IMR-90 (cell line): ENCODE data around the gene TAC4. TPM values are rescaled to one million over a fixed set of nuclear protein-coding genes. Genes with fewer than 3 reads are reported as not detected.

ENCODE experiments used
- ATAC-seq: fragments of 200-7000 bp; cut with Tn5 transposase; 2 replicates; pipeline ENCODE4 v1.9.1; 2020; ENCODE audit warnings: low read depth, mild to moderate bottlenecking, moderate library complexity
- BruUV-seq: library from RNA; stranded (reverse); fragments of 400-500 nt; replicated peaks from 2 replicates; lab custom pipeline; 2021; lab: Mats Ljungman, UMichigan
- CTCF ChIA-PET: fragments of 300-600 bp; formaldehyde crosslinking; extraction: SDS; loops from one replicate; lab custom pipeline; 2021; ENCODE audit warnings: antibody characterized with exemption; lab: Yijun Ruan, JAX
- POLR2A ChIA-PET: fragments of 300-600 bp; sonication (Branson Sonifier 250); formaldehyde crosslinking; loops from one replicate; lab custom pipeline; 2022; ENCODE audit warnings: antibody characterized with exemption; ENCODE audit not compliant: unreplicated experiment; lab: Charles Lee
- DNase-seq: peaks from one replicate; pipeline ENCODE4 v3.0.0; 2013
- H2AFZ ChIP-seq: replicated peaks from 2 replicates; pipeline ENCODE3; 2013; ENCODE audit warnings: low read length, mild to moderate bottlenecking; ENCODE audit not compliant: poor library complexity
- H2AK5ac ChIP-seq: 2 replicates; pipeline ENCODE4 v1.6.1; 2013; ENCODE audit warnings: low read depth, low read length, inconsistent platforms
- H2AK9ac ChIP-seq: replicated peaks from 2 replicates; pipeline ENCODE3; 2013; ENCODE audit warnings: mild to moderate bottlenecking, low read depth, low read length, moderate library complexity; ENCODE audit not compliant: poor library complexity
- H2BK120ac ChIP-seq: 2 replicates; pipeline ENCODE4 v1.6.1; 2013; ENCODE audit warnings: low read depth, low read length, inconsistent platforms
- H2BK15ac ChIP-seq: 3 replicates; pipeline ENCODE4 v1.6.1; 2013; ENCODE audit warnings: low read depth, low read length, inconsistent platforms
- H2BK20ac ChIP-seq: 2 replicates; pipeline ENCODE4 v1.6.1; 2013; ENCODE audit warnings: low read depth, mild to moderate bottlenecking, inconsistent platforms, low read length, moderate library complexity
- H2BK5ac ChIP-seq: 2 replicates; pipeline ENCODE4 v1.6.1; 2013; ENCODE audit warnings: mild to moderate bottlenecking, low read depth, low read length, inconsistent platforms; ENCODE audit not compliant: poor library complexity, severe bottlenecking
- H3K14ac ChIP-seq: replicated peaks from 2 replicates; pipeline ENCODE4 v1.6.1; 2013; ENCODE audit warnings: low read depth, low read length, inconsistent platforms
- H3K18ac ChIP-seq: 2 replicates; pipeline ENCODE4 v1.6.1; 2013; ENCODE audit warnings: low read depth, low read length, control low read depth
- H3K23ac ChIP-seq: 2 replicates; pipeline ENCODE4 v1.6.1; 2013; ENCODE audit warnings: low read depth, low read length, inconsistent platforms
- H3K27ac ChIP-seq: 2 replicates; pipeline ENCODE4 v1.5.1; 2013; ENCODE audit warnings: mild to moderate bottlenecking, control low read depth, low read length; ENCODE audit not compliant: insufficient read depth
- H3K27me3 ChIP-seq: 2 replicates; pipeline ENCODE4 v1.6.1; 2013; ENCODE audit warnings: low read length; ENCODE audit not compliant: control insufficient read depth, insufficient read depth
- H3K36me3 ChIP-seq: 2 replicates; pipeline ENCODE4 v1.6.1; 2013; ENCODE audit warnings: low read length, mixed read lengths; ENCODE audit not compliant: control insufficient read depth, insufficient read depth
- H3K4ac ChIP-seq: 2 replicates; pipeline ENCODE4 v1.6.1; 2013; ENCODE audit warnings: low read depth, low read length, inconsistent platforms
- H3K4me1 ChIP-seq: 2 replicates; pipeline ENCODE4 v1.6.1; 2013; ENCODE audit warnings: low read length, mixed read lengths; ENCODE audit not compliant: control insufficient read depth, insufficient read depth
- H3K4me2 ChIP-seq: 2 replicates; pipeline ENCODE4 v1.6.1; 2013; ENCODE audit warnings: low read depth, mild to moderate bottlenecking, control low read depth, low read length, moderate library complexity
- H3K4me3 ChIP-seq: 2 replicates; pipeline ENCODE4 v1.5.1; 2013; ENCODE audit warnings: low read depth, mild to moderate bottlenecking, control low read depth, low read length, moderate library complexity; ENCODE audit not compliant: insufficient read depth
- H3K56ac ChIP-seq: 2 replicates; pipeline ENCODE4 v1.6.1; 2013; ENCODE audit warnings: low read length, inconsistent platforms; ENCODE audit not compliant: insufficient read depth; ENCODE audit errors: extremely low read depth
- H3K79me1 ChIP-seq, 2 experiments: 2 replicates each; pipeline ENCODE4 v1.6.1; 2013; ENCODE audit warnings: low read length in 2 of 2, inconsistent platforms in 1 of 2, low read depth in 1 of 2
- H3K9ac ChIP-seq: 2 replicates; pipeline ENCODE4 v1.6.1; 2013; ENCODE audit warnings: low read depth, low read length, control low read depth
- H3K9me1 ChIP-seq: 2 replicates; pipeline ENCODE4 v1.6.1; 2013; ENCODE audit warnings: low read length, inconsistent platforms; ENCODE audit not compliant: insufficient read depth
- H3K9me3 ChIP-seq: 2 replicates; pipeline ENCODE4 v1.6.1; 2013; ENCODE audit warnings: low read length; ENCODE audit not compliant: control insufficient read depth, insufficient read depth
- H4K20me1 ChIP-seq: 2 replicates; pipeline ENCODE4 v1.6.1; 2013; ENCODE audit warnings: low read length, inconsistent platforms; ENCODE audit not compliant: insufficient read depth
- H4K5ac ChIP-seq: 2 replicates; pipeline ENCODE4 v1.6.1; 2013; ENCODE audit warnings: mild to moderate bottlenecking, low read depth, low read length, control low read depth
- H4K8ac ChIP-seq, 2 experiments: 2 replicates each; pipeline ENCODE4 v1.6.1; 2013; ENCODE audit warnings: low read depth in 2 of 2, low read length in 2 of 2, control low read depth in 1 of 2, inconsistent platforms in 1 of 2
- H4K91ac ChIP-seq: 2 replicates; pipeline ENCODE4 v1.6.1; 2013; ENCODE audit warnings: low read depth, low read length, inconsistent platforms; ENCODE audit not compliant: insufficient read depth
- BHLHE40 ChIP-seq: fragments of 150-350 bp; IDR thresholded peaks from 2 replicates; pipeline ENCODE4 v1.6.1; 2016; ENCODE audit warnings: mild to moderate bottlenecking, low read depth, low read length
- CTCF ChIP-seq: conservative IDR thresholded peaks from 2 replicates; pipeline ENCODE4 v1.5.1; 2012; ENCODE audit warnings: mild to moderate bottlenecking, low read depth, low read length, improper control_type of control experiment
- FOS ChIP-seq: fragments of 150-350 bp; IDR thresholded peaks from 2 replicates; pipeline ENCODE4 v1.6.1; 2016; ENCODE audit warnings: low read depth, low read length
- MXI1 ChIP-seq: IDR thresholded peaks from 2 replicates; pipeline ENCODE4 v1.6.1; 2012; ENCODE audit warnings: low read depth, mild to moderate bottlenecking, low read length, moderate library complexity, borderline replicate concordance
- RAD21 ChIP-seq: IDR thresholded peaks from 2 replicates; pipeline ENCODE4 v1.6.1; 2012; ENCODE audit warnings: low read length, improper control_type of control experiment
- USF2 ChIP-seq: fragments of 150-350 bp; IDR thresholded peaks from 2 replicates; pipeline ENCODE4 v1.6.1; 2017; ENCODE audit warnings: mild to moderate bottlenecking, antibody characterized with exemption, low read length, low read depth
- WGBS, 2 experiments: methylation state at CpG; one replicate each; pipeline versions ENCODE4 v1.1.5 to v1.1.7; 2013; ENCODE audit warnings: missing lambda C conversion rate in 2 of 2; ENCODE audit not compliant: insufficient read length in 1 of 2; ENCODE audit errors: extremely low coverage in 2 of 2; 5-methylcytosine and 5-hydroxymethylcytosine counted together
- dilution Hi-C: fragments of 300-500 bp; cut with HindIII; formaldehyde crosslinking; loops from one replicate; pipeline ENCODE4 v1.14.3; 2018; ENCODE audit warnings: low sequenced_read_pairs; ENCODE audit not compliant: unreplicated experiment
- in situ Hi-C: fragments of 300-500 bp; cut with MboI; formaldehyde crosslinking; loops from 3 replicates; pipeline ENCODE4 v1.14.3; 2019; ENCODE audit warnings: low sequenced_read_pairs, inconsistent platforms, mixed read lengths
- intact Hi-C: fragments of 100-400 bp; cut with micrococcal nuclease; formaldehyde crosslinking; loops from 2 replicates; pipeline ENCODE4 v1.10.0; 2022
- polyA plus RNA-seq, 3 experiments: library from polyadenylated mRNA; depleted of rRNA; stranded (reverse); fragments of >200 nt; gene quantifications; 2 replicates each; pipeline ENCODE4 v1.2.3, GENCODE V29; 2012; ENCODE audit warnings: low replicate concordance in 1 of 3
- total RNA-seq: library from RNA; depleted of rRNA; stranded (reverse); fragments of >200 nt; gene quantifications from 2 replicates; pipeline ENCODE4 v1.2.3, GENCODE V29; 2012

The TAC4 gene
- total and polyA plus RNA-seq, 2 of the 4 experiments (the other 2 are of a cell fraction): not detected

DNA sequence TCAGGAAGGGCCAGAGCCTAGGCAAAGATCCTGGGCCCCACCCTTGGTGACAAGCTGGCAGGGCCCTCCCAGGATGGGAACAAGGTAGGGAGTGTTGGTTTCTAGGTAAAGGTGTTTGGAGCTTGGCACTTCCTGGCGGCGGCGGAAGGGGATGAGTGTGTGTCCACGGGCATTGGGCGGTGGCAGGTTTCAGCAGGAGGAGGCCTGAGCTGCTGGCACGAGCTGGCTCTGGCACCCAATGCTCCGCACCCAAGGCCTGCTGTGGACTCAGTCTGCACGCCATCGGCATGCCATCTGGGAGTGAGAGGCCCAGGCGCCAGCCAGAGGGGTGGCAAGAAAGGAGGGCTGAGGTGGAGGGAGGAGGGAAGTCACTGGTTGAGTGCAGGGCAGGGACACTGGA is 46.9 kb upstream of the TAC4 start:
- dilution Hi-C loops: no loop called here
- no peaks in the 10 kb centered on the region for H3K36me3 ChIP-seq

More for the DNA sequence above, 46.9 kb upstream of the TAC4 start:
- no peak for ATAC-seq
- no peak overlapping the region for H3K4me3 ChIP-seq
- no peak overlapping the region for H2BK15ac ChIP-seq
- H2BK20ac ChIP-seq: no peak overlapping the region
- in situ Hi-C loops (loop anchor here (25.0 kb wide), 1 partner anchor 418 kb away; no protein-coding TSS in a partner anchor), intact Hi-C loops (no loop called here)
- H3K23ac ChIP-seq: no peak overlapping the region
- no peak for DNase-seq
- H3K27me3 ChIP-seq: peaks cover 95% of the 10 kb centered on the region
- no peak overlapping the region for H3K27ac ChIP-seq
- H4K20me1 ChIP-seq: no peaks in the 10 kb centered on the region
- H4K91ac ChIP-seq: no peak overlapping the region
- WGBS, 2 experiments: 67% methylated on average over 10 of the region's 10 CpGs; no CpG with 5 or more reads in 1 of the 2 experiments
- H3K14ac ChIP-seq: no peak overlapping the region
- no peak overlapping the region for H2BK120ac ChIP-seq
- H3K79me1 ChIP-seq: no peaks in the 10 kb centered on the region
- no TSS peak for BruUV-seq
- TF ChIP-seq MXI1 (no peak), FOS (no peak), RAD21 (no peak), CTCF (no peak), USF2 (no peak), BHLHE40 (no peak)
- 0 out of 2 replicates have a peak, but pooled peaks cover 5% of the 10 kb centered on the region for H3K9me3 ChIP-seq
- H3K56ac ChIP-seq: no peak overlapping the region
- H3K4ac ChIP-seq: no peak overlapping the region
- ChIA-PET POLR2A (no interaction called here), CTCF (interaction anchor here (1.0 kb wide), 1 partner anchor 58 kb away, joined by 3 read pairs; no protein-coding TSS in a partner anchor)
- H3K9me1 ChIP-seq: no peaks in the 10 kb centered on the region
- no peak overlapping the region for H2AK9ac ChIP-seq
- H3K9ac ChIP-seq: no peak overlapping the region
- no peak overlapping the region for H3K4me2 ChIP-seq
- H2AK5ac ChIP-seq: no peak overlapping the region
- H4K8ac ChIP-seq: no peak overlapping the region
- no peak overlapping the region for H3K18ac ChIP-seq
- no peak overlapping the region for H2BK5ac ChIP-seq
- H4K5ac ChIP-seq: no peak overlapping the region
- H3K4me1 ChIP-seq: no peaks in the 10 kb centered on the region
- H2AFZ ChIP-seq: no peak overlapping the region
